ENCODE data around the gene VIT. TPM values are rescaled to one million over a fixed set of nuclear protein-coding genes. Genes with fewer than 3 reads are reported as not detected.

Gene VIT
- total RNA-seq, 6 experiments from 2014 or later, result 3.7 to 11.6 (median 9.7) TPM

GRCh38 chr2:36805635-36806224 is 109.2 kb downstream of the VIT start:
- no peak overlapping the region for H3K27ac Mint-ChIP-seq
- H3K27me3 Mint-ChIP-seq (ENCODE audit: insufficient read depth), result peaks cover 19% of the 10 kb centered on the region; the same call in 1 of the 2 replicates

GRCh38 chr2:36807223-36807886 is 110.8 kb downstream of the VIT start:
- peaks cover 8% of the 10 kb centered on the region for H3K9me3 Mint-ChIP-seq
- peaks cover 14% of the 10 kb centered on the region; the same call in 1 of the 2 replicates for H3K27me3 Mint-ChIP-seq (ENCODE audit: insufficient read depth)
- H3K27ac Mint-ChIP-seq, result no peak overlapping the region
- H3K36me3 Mint-ChIP-seq (ENCODE audit: low read depth), result no peaks in the 10 kb centered on the region
- TF ChIP-seq, protein P1, sequence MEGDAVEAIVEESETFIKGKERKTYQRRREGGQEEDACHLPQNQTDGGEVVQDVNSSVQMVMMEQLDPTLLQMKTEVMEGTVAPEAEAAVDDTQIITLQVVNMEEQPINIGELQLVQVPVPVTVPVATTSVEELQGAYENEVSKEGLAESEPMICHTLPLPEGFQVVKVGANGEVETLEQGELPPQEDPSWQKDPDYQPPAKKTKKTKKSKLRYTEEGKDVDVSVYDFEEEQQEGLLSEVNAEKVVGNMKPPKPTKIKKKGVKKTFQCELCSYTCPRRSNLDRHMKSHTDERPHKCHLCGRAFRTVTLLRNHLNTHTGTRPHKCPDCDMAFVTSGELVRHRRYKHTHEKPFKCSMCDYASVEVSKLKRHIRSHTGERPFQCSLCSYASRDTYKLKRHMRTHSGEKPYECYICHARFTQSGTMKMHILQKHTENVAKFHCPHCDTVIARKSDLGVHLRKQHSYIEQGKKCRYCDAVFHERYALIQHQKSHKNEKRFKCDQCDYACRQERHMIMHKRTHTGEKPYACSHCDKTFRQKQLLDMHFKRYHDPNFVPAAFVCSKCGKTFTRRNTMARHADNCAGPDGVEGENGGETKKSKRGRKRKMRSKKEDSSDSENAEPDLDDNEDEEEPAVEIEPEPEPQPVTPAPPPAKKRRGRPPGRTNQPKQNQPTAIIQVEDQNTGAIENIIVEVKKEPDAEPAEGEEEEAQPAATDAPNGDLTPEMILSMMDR (IDR thresholded peaks at IDR 0.05), result no peak
- no peak for DNase-seq
- H3K4me3 Mint-ChIP-seq, result no peak overlapping the region
- H3K4me1 Mint-ChIP-seq (ENCODE audit: low read depth), result no peaks in the 10 kb centered on the region

More at GRCh38 chr2:36805635-36806224, 109.2 kb downstream of the VIT start:
- Mint-ChIP-seq H3K4me1 (ENCODE audit: low read depth) (no peaks in the 10 kb centered on the region), H3K36me3 (ENCODE audit: low read depth) (no peaks in the 10 kb centered on the region), H3K4me3 (no peak overlapping the region), H3K9me3 (peaks cover 8% of the 10 kb centered on the region)
- no peak for DNase-seq
- TF ChIP-seq, protein P1 (IDR thresholded peaks at IDR 0.05), result no peak

DNA sequence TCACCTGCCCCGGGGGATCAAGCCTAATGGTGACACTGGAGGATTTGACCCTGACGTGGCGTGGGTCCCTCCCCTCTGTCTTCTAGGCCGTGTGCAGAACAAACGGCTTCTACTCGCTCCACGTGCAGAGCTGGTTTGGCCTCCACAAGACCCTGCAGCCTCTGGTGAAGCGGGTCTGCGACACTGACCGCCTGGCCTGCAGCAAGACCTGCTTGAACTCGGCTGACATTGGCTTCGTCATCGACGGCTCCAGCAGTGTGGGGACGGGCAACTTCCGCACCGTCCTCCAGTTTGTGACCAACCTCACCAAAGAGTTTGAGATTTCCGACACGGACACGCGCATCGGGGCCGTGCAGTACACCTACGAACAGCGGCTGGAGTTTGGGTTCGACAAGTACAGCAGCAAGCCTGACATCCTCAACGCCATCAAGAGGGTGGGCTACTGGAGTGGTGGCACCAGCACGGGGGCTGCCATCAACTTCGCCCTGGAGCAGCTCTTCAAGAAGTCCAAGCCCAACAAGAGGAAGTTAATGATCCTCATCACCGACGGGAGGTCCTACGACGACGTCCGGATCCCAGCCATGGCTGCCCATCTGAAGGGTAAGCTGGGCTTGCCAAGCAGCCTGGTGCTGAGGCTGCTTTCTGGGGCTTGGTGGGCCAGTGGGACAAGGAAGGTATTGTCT is 112.0 kb downstream of the VIT start:
- TF ChIP-seq, protein P1 (IDR thresholded peaks at IDR 0.05), result no peak
- Mint-ChIP-seq H3K4me1 (ENCODE audit: low read depth) (no peaks in the 10 kb centered on the region), H3K9me3 (no peaks in the 10 kb centered on the region), H3K27ac (no peak overlapping the region), H3K27me3 (ENCODE audit: insufficient read depth) (peaks cover 10% of the 10 kb centered on the region; the same call in 1 of the 2 replicates), H3K4me3 (no peak overlapping the region), H3K36me3 (ENCODE audit: low read depth) (no peaks in the 10 kb centered on the region)
- no peak for DNase-seq

DNA sequence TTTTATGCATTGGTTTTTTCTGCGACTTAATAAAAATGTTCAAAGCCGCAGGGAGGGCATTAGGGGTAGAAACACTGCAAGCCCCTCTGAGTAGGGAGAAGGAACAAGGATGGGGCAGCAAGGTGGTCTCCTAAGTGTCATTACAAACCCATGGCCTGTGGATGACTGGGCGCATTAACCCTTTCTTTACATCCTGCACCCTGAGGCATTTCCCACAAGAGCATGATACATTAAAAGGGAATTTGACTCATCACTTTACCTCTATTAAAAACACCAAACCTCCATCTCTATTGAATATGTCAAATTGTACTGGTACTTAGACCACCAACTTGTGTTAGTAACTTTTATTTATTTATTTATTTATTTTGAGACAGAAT is 112.5 kb downstream of the VIT start:
- Mint-ChIP-seq H3K27me3 (ENCODE audit: insufficient read depth) (peaks cover 10% of the 10 kb centered on the region; the same call in 1 of the 2 replicates), H3K27ac (no peak overlapping the region), H3K36me3 (ENCODE audit: low read depth) (no peaks in the 10 kb centered on the region), H3K9me3 (no peaks in the 10 kb centered on the region), H3K4me3 (no peak overlapping the region), H3K4me1 (ENCODE audit: low read depth) (no peaks in the 10 kb centered on the region)
- TF ChIP-seq, protein P1 (IDR thresholded peaks at IDR 0.05), result no peak
- DNase-seq, result no peak

DNA sequence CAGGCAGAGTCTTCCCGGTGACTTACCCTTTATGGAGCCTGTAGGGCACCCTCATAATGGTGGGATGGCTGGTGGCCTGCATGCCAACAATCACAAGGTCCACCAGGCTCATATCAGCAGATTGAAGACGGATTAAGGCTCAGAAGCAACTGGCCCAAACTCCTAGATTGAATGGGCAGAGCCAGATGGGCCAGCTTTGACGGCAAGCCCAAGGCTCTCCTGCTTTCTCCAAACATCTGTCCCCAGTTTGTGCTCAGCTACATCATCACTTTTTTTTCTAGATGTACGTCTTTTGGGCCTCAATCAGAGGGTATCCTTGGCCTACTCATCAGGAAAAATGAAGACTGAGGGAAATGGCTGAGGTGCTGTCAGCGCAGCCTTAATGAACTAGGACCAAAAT is 114.6 kb downstream of the VIT start:
- TF ChIP-seq, protein P1 (IDR thresholded peaks at IDR 0.05), result no peak
- H3K27ac Mint-ChIP-seq, result no peak overlapping the region

More for the DNA sequence above, 114.6 kb downstream of the VIT start:
- no peaks in the 10 kb centered on the region for H3K9me3 Mint-ChIP-seq
- no peak for DNase-seq
- no peaks in the 10 kb centered on the region for H3K36me3 Mint-ChIP-seq (ENCODE audit: low read depth)
- peaks cover 4% of the 10 kb centered on the region; the same call in 1 of the 2 replicates for H3K27me3 Mint-ChIP-seq (ENCODE audit: insufficient read depth)
- H3K4me1 Mint-ChIP-seq (ENCODE audit: low read depth), result no peaks in the 10 kb centered on the region
- H3K4me3 Mint-ChIP-seq, result no peak overlapping the region

All from HFFc6 (cell line).